ENCODE results near the gene GRIK4. TPM values are rescaled to one million over a fixed set of nuclear protein-coding genes. Genes with fewer than 3 reads are reported as not detected.

The GRIK4 gene
- total RNA-seq (2022; extraction: Qiagen RNA extraction), result 0.01 to 0.06 TPM in 2 of 5 replicates, not detected in the others

GRCh38 chr11:120511116-120511819, at the start of gene GRIK4:
TSS of gene GRIK4 (plus strand) at chr11:120511748. CDS start at chr11:120660319, 148,571 bp downstream.

GRCh38 chr11:121023848-121024751, 512.6 kb downstream of the GRIK4 start, which contains the start of gene TBCEL:
TSS of gene TBCEL (plus strand) at chr11:121024102. CDS start at chr11:121045691, 21,589 bp downstream.

Other genes with a start within 250 kb of the GRIK4 start
- 5.3 to 8.1 TPM (median 7.3 TPM) in 5 replicates for gene TLCD5, start 186.4 kb upstream of the GRIK4 start, total RNA-seq (2022; extraction: Qiagen RNA extraction)
- 11.1 to 19.5 TPM (median 14.2 TPM) in 5 replicates for gene ARHGEF12, start 175.3 kb upstream of the GRIK4 start, total RNA-seq (2022; extraction: Qiagen RNA extraction)

Data from A549 treated with Hydrocortisone at 1 μM for 4 hours (cell line).